NCI-H748 treated with DMSO at 0.1 percent for 48 hours (cell line): ENCODE data around the gene ITGAD.

Experiments
- DNase-seq: peaks from one replicate; lab custom pipeline; 2025; lab: John Stamatoyannopoulos, UW

ITGAD gene

GRCh38 chr16:31393056-31393455 lies at the start of gene ITGAD:
TSS of gene ITGAD (plus strand) at chr16:31393335. CDS start at chr16:31393361, 26 bp downstream.
- DNase-seq, result no peak

GRCh38 chr16:31344712-31345111 lies 48.4 kb upstream of the ITGAD start:
- DNase-seq, result no peak

- DNase-seq, result no peak
Observed at GRCh38 chr16:31347445-31347844, 45.7 kb upstream of the ITGAD start.

GRCh38 chr16:31348579-31348978 lies 44.6 kb upstream of the ITGAD start:
- no peak for DNase-seq

GRCh38 chr16:31350275-31351005 lies 42.7 kb upstream of the ITGAD start:
- no peak for DNase-seq

- DNase-seq, result no peak
Observed at GRCh38 chr16:31351246-31351941, 41.7 kb upstream of the ITGAD start.

GRCh38 chr16:31351942-31352325 lies 41.2 kb upstream of the ITGAD start:
- DNase-seq, result no peak

- no peak for DNase-seq
Observed at GRCh38 chr16:31352376-31353115, 40.6 kb upstream of the ITGAD start.

- DNase-seq, result no peak
Observed at GRCh38 chr16:31354394-31355291, 38.5 kb upstream of the ITGAD start, which contains the start of gene ITGAX. TSS of gene ITGAX (plus strand) at chr16:31355176. CDS start at chr16:31355255, 79 bp downstream.

- no peak for DNase-seq
Observed at GRCh38 chr16:31355431-31356100, 37.6 kb upstream of the ITGAD start.

GRCh38 chr16:31356566-31357323 lies 36.4 kb upstream of the ITGAD start:
- DNase-seq, result no peak

- no peak for DNase-seq
Observed at GRCh38 chr16:31357324-31358109, 35.6 kb upstream of the ITGAD start.

- DNase-seq, result no peak
Observed at GRCh38 chr16:31360251-31360650, 32.9 kb upstream of the ITGAD start.

- DNase-seq, result no peak
Observed at GRCh38 chr16:31361201-31362110, 31.7 kb upstream of the ITGAD start.

GRCh38 chr16:31362476-31363405 lies 30.4 kb upstream of the ITGAD start:
- DNase-seq, result no peak

GRCh38 chr16:31363721-31364120 lies 29.4 kb upstream of the ITGAD start:
- DNase-seq, result no peak

GRCh38 chr16:31364421-31364820 lies 28.7 kb upstream of the ITGAD start:
- DNase-seq, result no peak
